Measurements from ENCODE around the gene USH2A. TPM values are rescaled to one million over a fixed set of nuclear protein-coding genes. Genes with fewer than 3 reads are reported as not detected.
"Not testable (repeated sequence)": the region's sequence is repeated elsewhere in the genome, so short reads cannot be mapped to it uniquely, and the experiment has no call there.

The USH2A gene
- polyA plus RNA-seq, 3 donors = not detected

DNA sequence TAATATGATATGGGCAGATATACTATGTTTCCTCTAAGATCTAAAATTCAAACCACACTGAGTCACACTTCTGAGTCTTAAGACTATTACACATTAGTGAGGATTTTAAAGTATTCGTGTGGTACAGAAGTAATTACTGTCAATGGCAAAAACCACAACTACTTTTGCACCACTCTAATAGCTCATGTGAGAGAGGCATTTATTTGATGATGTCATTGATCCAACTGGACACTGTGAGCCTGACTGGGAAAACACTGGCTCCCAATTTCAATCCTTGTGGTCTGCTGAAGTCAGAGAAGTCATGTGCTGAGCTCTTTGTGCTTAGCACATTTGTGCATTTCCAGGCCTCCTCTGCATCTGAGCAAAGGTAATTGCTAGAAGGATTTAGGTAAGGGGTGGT lies 377.8 kb downstream of the USH2A start:
- WGBS, 3 donors = 69 to 80% (median 69%) methylated on average over 1 of the region's 1 CpG
- H3K27ac ChIP-seq (ENCODE audit: low read depth, low read length) = no peak overlapping the region

DNA sequence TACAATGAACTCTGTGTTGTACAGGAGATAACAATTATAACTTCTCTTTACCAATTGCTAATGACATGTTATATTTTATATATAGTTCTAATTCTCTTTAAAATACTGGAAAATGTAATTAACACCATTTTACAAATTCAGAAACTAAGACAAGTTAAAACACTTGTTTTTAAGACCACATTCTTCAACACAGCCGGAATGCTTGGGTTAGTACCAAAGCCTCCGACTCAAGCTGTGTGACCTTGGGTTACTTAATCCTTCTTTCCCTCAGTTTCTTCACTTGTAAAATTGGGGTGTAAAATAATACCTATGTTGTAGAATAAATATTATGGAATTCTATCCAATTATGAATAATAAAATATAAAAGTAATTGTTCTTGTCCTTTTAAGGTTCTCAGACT lies 378.7 kb downstream of the USH2A start:
- WGBS, 3 donors = 75 to 87% (median 87%) methylated on average over 2 of the region's 2 CpGs
- H3K27ac ChIP-seq (ENCODE audit: low read depth, low read length) = no peak overlapping the region

DNA sequence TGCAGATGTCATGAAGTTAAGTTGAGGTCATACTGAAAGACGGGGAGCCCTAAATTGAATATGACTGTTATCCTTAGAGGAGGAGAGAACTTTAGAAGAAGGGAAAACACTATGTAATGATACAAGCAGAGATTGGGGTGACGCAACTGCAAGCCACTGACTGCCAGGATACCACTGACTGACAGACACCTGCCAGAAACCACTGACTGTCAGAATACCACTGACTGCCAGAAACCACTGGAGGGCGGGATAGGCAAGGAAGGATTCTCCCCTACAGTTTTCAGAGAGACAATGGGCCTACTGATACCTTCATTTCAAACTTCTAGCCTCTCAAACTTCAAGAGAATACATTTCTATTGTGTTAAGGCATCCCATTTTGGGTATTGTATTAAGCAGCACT lies 388.7 kb downstream of the USH2A start:
- H3K27ac ChIP-seq (ENCODE audit: low read depth, low read length) = no peak overlapping the region
- 55 to 70% (median 61%) methylated on average over 3 of the region's 3 CpGs for WGBS, 3 donors

DNA sequence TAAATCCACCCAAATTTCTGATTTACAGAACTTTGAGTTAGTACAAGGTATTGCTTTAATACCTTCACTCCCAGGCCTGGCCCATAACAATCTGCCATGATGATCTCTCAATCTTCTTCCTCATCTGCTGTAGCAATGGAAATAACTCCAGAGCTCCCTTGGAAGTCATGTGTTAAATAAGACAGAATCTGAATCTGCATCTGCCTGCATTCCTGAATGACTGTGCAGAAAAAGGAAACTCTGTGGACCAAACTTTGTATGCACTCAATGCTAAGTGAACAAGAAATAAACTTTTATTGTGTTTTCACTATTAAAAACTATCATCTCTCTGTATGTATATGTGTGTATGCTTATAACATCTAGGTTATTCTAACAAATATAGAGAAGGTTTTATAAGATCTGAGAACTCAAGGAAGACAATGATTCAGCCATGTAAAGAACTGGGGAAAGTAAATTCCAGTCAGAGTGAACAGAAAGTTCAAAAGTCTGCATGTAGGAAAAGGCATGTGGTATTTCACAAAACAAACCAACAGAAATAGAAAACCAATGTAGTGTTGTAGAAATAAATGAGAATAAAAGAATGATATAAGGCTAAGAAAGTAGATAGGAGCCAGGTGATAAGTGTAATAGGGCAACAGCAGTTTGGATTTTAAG lies 390.2 kb downstream of the USH2A start:
- H3K27ac ChIP-seq (ENCODE audit: low read depth, low read length) = no peak overlapping the region

DNA sequence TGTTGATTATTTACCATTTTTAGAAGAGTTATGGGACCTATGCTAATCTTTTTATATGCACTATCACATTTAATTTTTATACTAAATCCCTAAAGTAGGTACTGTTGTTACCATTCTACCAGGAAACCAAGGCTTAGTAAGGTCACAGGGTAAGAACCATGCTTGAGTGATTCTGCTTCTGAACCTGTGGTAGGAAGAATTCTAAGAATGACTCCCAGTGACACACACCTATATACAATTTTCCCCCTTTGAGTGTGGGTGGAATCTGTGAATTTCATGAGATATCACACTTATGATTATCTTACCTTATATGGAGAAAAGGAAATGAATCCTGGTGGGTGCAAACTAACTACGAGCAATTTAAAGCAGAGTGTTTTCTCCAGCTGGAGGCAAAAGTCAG lies 391.0 kb downstream of the USH2A start:
- 57 to 92% (median 71%) methylated on average over 1 of the region's 1 CpG for WGBS, 3 donors

DNA sequence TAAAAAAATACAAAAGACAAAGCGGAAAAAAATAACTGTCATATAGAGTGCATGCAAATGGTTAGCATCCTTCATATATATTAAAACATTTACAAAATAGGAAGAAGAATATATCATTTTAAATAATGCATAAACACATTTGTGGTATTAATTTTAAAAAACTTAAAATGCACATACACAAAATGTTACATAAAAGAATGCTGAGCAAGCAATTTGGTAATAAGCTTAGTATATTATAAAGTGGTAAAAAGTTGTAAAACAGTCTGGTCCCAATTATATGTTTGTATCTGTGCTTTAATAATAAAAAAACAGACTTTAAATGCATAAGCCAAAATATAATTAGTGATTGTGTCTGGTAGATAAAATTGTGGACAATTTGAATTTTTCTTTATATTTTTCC lies 394.6 kb downstream of the USH2A start:
- 89 to 95% (median 90%) methylated on average over 1 of the region's 1 CpG for WGBS, 3 donors
- no peak overlapping the region for H3K27ac ChIP-seq (ENCODE audit: low read depth, low read length)

More for the DNA sequence above, 391.0 kb downstream of the USH2A start:
- no peak overlapping the region for H3K27ac ChIP-seq (ENCODE audit: low read depth, low read length)

DNA sequence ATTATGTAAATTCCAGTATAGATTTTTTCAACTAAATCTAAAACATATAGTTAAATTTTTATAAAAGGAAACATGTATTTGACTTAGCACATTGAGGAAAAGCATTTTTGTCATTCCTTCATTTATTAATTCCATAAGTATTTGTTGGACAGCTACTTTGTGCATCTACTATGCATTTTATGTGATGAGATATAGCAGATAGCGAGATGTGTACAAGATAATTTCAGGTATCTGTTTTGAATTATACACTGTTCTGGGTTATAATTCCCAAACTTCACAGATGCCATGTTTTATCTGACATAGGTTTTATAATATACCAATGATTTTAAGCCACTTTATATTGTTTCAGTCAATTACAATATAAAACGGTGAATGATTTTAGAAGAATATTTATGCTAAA lies 398.7 kb downstream of the USH2A start:
- WGBS, 3 donors = 68 to 85% (median 82%) methylated on average over 2 of the region's 2 CpGs
- no peak overlapping the region for H3K27ac ChIP-seq (ENCODE audit: low read depth, low read length)

DNA sequence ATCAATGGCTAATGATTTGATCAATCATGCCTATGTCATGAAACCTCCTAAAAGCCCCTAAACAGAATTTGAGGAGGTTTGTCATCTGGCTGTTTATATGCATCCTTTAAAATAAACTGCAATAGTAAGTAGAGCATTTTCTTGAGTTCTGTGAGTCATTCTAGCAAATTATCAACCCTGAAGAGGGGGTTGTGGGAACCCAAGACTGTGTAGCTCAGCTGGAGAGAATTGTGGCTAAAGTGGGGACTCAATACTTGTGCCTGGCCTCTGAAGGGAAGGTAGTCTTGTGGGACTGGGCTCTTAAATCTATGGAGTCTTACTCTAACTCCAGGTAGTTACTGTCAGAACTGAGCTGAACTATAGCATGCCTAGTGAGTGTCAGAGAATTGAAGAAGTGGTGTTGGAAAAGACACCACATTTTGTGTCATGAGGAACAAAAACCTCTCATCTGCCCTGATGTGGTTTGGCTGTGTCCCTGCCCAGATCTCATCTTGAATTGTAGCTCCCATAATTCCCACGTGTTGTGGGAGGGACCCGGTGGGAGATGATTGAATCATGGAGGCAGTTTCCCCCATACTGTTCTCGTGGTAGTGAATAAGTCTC lies 402.4 kb downstream of the USH2A start:
- H3K27ac ChIP-seq (ENCODE audit: low read depth, low read length) = no peak overlapping the region
- 66 to 80% (median 79%) methylated on average over 3 of the region's 3 CpGs for WGBS, 3 donors

DNA sequence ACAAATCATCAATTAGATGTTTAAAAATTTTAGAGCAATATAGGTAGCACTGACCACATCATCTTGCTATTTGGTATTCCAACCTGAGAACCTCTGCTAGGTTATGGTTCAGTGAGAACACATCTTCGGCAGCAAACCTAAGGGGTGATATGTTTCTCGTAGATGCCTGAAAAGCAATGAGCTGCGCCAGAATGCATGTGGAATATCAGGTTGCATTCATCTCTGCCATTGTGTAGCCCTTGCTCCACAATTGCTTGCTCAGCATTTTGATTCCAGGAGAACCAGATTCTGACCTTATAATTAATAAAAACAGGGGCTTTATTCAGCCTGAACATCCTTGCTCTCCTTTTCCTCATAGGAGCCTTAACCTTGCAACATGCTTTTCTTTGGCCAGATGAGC lies 408.1 kb downstream of the USH2A start:
- no peak overlapping the region for H3K27ac ChIP-seq (ENCODE audit: low read depth, low read length)
- 85 to 90% (median 89%) methylated on average over 3 of the region's 3 CpGs for WGBS, 3 donors

DNA sequence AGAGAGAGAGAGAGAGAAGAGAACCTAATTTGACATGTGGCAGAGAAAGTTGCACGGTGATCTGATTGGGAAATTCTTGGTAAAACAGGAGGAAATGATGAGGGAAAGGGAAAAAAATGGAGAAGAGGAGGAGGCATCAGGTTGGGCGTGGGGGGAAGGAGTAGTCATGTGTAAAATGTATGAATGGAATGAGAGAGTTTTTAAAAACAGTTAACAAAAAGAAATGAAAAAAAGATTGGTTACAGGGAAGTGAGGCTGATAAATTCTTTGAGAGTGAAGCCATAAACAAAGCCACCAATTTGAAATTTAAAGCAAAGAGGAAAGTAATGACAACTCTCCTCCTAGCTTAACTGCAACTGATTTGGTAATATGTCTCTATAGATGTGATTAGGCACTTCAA lies 409.2 kb downstream of the USH2A start:
- H3K27ac ChIP-seq (ENCODE audit: low read depth, low read length) = no peak overlapping the region
- 28 to 31% (median 30%) methylated on average over 2 of the region's 2 CpGs for WGBS, 3 donors

DNA sequence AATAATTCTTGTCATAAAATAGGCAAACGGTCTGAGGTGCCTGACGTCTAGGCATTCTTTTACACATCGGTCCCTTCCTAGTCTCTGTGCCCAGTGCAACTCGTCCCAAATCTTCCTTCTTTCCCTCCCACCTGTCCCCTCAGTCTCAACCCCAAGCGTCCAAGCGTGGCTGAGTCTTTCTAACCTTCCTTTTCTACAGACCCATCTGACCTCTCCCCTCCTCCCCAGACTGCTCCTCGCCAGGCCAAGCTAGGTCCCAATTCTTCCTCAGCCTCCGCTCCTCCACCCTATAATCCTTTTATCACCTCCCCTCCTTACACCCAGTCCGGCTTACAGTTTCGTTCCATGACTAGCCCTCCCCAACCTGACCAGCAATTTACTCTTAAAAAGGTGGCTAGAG lies 413.8 kb downstream of the USH2A start:
- not testable (repeated sequence) for H3K27ac ChIP-seq (ENCODE audit: low read depth, low read length)
- WGBS, 3 donors = 75 to 80% (median 78%) methylated on average over 7 to 10 of the region's 10 CpGs

DNA sequence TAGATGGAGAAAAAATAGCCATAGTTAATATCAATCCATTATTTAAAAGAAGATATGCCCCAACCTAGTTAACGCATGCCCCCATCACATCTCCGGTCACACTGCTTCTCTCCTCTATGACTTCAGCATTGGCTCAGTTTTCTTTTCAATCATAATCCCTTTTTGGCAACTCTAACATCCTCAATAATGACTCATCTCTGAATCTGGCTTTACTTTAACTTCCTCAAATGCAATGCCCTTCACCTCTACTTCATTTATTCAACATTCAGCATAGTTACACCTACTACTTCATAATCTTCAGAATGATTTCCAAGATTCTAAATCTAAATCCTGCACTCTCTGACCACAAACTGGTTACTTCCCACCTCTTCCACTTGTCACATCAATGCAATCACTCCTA lies 417.3 kb downstream of the USH2A start:
- H3K27ac ChIP-seq (ENCODE audit: low read depth, low read length) = no peak overlapping the region
- WGBS, 3 donors = 71 to 83% (median 78%) methylated on average over 2 of the region's 2 CpGs

DNA sequence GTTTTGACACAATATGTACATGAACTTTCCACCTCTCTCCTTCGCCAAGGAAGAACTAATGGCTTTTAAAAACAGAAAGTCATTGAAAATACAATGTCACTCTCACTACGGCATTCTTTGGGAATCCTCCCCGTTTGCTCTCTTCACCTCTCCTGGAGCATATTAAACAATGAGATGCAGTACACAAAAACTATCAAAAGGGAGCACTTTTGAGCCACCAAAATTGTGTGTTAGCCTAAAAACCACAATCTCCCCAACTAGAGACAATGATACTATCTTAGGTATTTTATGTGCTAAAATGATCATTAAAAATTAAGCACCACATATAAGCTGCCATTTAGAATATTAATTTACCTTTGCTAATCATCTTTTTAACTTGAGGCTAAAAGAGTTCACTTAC lies 430.6 kb downstream of the USH2A start:
- no peak overlapping the region for H3K27ac ChIP-seq (ENCODE audit: low read depth, low read length)
- 8 to 14% (median 10%) methylated on average over 3 of the region's 3 CpGs for WGBS, 3 donors

DNA sequence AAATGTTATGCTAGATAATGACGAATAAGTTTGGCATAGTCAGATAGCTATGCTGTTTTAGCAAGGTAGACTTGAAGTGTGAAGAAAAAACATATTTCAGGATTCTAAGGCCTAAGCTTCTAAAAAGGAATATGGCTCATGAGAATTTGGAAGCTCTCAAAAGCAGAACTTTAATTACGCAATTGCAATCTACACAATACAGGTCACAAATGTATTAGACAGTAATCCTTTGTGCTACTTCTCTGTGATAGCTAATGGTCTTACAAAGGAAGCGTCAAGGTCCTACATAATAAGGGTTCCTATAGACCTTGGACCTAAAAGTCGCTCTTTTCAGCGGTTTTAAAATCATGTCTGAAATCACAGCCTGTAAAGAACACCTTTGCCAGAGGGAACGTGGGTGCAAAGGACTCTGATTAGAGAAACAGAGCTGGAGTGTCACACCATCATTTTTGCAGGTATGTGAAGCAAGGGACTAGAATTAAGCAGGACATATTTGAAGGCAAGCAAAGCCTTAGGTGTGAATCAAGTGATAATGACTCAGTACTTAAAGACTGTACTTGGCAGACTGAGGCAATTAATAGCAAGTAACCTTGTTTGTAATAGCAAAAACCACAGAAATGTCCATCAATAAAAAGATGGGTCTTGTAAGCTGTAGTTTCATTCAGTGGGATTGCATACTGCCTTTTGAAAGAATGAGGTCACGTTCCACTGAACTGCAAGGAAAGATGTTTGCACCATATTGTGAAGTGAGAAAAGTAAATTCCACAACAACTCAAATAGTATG lies 436.0 kb downstream of the USH2A start:
- no peak overlapping the region for H3K27ac ChIP-seq (ENCODE audit: low read depth, low read length)
- 67 to 85% (median 81%) methylated on average over 7 of the region's 7 CpGs for WGBS, 3 donors

DNA sequence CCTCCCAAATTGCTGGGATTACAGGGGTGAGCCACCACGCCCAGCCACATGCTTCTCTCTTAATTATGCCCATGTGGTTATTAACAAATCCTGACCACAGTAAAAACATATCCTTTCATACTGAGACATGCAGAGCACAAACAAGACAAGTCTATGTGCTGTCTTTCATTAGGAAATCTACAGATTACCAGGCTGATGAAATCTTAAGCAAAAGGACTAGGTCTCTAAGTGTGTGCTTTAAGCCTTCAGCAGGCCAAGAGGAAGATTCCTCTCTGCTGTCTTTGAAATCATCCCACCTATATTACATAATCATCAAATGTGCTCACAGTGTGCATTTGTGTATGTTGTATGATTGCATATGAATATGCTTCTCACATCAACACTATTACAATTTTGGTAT lies 436.8 kb downstream of the USH2A start:
- H3K27ac ChIP-seq (ENCODE audit: low read depth, low read length) = no peak overlapping the region
- 72 to 79% (median 74%) methylated on average over 1 of the region's 1 CpG for WGBS, 3 donors

DNA sequence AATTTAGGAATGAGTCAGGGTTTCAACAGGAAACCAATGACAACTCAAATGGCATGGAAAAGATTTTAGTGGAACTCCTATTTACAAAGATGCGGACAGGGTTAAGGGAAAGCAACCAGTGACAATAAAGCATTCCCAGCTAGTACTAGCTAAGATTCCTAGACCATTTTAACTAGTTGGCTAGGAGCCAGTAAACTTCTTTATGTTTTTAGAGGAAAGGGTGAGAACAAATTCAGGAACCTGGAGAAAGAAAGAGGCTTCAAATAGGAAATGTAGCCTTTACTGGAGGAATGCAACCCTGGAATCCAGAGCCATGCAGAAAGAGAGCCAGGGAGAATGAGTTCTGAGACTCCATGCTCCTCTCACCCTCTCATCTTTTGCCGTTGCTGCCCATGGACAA lies 439.6 kb downstream of the USH2A start:
- no peak overlapping the region for H3K27ac ChIP-seq (ENCODE audit: low read depth, low read length)
- WGBS, 3 donors = 70 to 75% (median 70%) methylated on average over 2 of the region's 2 CpGs

DNA sequence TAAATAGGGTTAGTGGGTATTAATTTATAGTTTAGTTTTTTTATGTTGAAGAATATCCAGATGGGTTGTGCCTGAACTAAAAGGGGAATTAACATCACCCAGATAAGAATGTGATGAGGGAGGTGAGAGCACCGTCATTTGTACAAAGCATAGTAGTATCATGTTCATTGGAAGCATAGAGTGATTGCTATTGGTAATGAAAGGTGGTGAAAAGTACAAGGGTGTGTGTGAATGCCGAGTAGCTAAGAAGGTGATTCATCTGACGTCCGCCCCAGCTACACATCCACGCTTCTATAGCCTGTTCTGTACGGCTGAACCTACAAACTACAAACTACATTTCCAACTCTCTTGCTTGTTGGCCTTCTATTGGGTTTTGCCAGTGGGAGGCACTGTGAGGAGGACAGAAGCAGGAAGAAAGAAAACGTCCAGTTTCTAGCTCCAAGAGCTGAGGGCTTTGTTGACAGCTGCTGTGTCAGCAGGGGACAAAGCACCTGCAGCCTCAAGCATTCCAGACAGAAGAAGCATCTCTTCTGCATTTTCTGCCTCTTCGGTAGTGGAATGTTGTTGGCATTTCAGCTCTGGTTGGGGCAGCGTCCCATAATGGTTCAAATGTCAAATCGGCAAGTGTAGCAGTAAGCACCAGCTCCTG lies 451.3 kb downstream of the USH2A start:
- H3K27ac ChIP-seq (ENCODE audit: low read depth, low read length) = no peak overlapping the region
- WGBS, 3 donors = 67 to 78% (median 77%) methylated on average over 10 of the region's 10 CpGs

DNA sequence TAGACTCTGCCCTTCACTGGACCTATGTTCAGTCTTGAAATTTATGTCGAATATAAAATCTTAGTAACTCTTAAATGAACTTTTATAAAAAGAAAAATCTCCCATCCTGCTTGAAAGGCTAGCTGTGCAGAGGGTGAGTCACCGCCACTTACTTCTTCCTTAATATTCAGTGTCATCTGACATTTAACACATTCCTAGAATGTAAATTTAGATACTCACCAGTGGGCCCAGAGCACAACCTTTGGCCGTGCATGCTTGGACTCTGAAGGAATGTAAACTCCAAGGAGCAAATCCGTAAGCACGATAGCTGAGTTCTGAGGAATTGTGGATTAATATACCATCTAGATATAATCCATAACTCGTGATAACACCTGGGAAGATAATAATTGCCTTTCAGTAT lies 452.8 kb downstream of the USH2A start:
- no peak overlapping the region for H3K27ac ChIP-seq (ENCODE audit: low read depth, low read length)
- 53 to 70% (median 55%) methylated on average over 6 of the region's 6 CpGs for WGBS, 3 donors

DNA sequence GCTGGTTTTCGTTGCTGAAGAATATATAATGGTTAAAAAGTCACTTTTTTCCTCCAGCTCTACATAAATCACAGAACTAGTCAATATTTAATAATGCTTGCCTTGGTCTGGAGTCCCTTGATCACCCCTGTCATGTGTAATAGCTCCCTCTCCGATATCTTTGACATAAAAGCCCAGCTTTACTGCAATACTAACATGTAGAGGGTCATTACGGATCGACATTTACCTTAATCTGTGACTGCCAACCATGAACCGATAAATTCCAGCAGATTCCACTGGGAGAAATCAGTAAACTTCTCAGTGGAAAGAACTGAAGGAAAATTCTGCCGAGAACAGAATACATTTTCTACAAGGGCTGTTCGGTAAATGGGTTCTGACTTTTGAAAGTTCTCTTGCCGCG lies 459.6 kb downstream of the USH2A start:
- 71 to 91% (median 89%) methylated on average over 9 of the region's 9 CpGs for WGBS, 3 donors
- no peak overlapping the region for H3K27ac ChIP-seq (ENCODE audit: low read depth, low read length)
